CD4-positive, alpha-beta T cell treated with Interleukin-2 at 100 ng/mL for 4 hours (primary cell): ENCODE results near the gene DUSP22.
A peak's percentile ranks its signal among the peaks of the same experiment; 100 is the strongest.
"Not testable (repeated sequence)": the region's sequence is repeated elsewhere in the genome, so short reads cannot be mapped to it uniquely, and the experiment has no call there.

ENCODE experiments used
- DNase-seq: peaks from one replicate; pipeline ENCODE4 v3.0.0-alpha.2; 2020; ENCODE audit warnings: low spot score

The DUSP22 gene

GRCh38 chr6:291697-292505 lies at the start of gene DUSP22:
TSS of gene DUSP22 (plus strand) at chr6:292487. CDS start at chr6:292540, 53 bp downstream.
- DNase-seq, result peak; percentile 78

- no peak for DNase-seq
Measured at GRCh38 chr6:246352-246751, 45.9 kb upstream of the DUSP22 start.

DNA sequence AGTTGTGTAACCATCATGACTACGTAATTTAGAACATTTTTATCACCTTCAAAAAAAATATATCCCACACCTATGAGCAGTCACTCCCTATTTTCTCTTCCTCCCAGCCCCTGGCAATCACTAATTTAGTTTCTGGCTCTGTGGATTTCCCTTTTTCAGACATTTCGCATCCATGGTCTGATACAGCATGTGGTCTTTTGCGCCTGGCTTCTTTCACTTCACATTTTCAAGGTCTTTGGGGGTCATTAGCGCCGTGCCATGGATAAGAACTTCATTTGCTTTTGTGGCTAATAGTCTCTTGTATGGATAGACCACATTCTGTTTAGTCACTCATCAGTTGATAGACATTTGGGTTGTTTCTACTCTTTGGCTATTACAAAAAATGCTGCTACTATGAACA lies 44.9 kb upstream of the DUSP22 start:
- DNase-seq, result no peak

DNA sequence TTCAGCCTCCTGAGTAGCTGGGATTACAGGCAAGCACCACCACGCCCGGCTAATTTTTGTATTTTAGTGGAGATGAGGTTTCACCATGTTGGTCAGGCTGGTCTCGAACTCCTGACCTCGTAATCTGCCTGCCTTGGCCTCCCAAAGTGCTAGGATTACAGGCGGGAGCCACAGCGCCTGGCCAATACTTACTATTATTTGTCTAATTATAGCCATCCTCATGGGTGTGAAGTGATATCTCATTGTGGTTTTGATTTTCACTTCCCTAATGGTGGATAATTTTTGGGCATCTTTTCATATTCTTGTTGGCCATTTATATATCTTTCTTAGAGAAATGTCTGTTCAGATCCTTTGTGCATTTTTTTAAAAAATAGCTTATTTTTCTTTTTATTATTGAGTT lies 44.2 kb upstream of the DUSP22 start:
- DNase-seq, result not testable (repeated sequence)

DNA sequence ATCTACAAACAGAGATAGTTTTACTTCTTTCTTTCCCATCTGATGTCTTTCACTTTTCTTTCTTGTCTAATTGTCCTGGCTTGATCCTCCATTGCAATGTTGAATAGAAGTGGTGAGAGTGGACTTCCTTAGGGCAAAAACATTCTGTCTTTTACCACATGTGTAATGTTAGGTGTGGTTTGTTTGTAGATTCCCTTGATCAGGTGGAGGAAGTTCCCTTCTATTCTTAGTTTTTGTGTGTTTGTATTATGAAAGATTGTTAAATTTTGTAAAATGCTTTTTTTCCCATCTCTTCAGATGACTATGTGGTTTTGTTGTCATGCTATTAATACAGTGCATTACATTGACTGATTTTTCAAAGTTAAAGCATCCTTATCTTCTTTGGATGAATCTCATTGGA lies 41.6 kb upstream of the DUSP22 start:
- DNase-seq, result no peak

DNA sequence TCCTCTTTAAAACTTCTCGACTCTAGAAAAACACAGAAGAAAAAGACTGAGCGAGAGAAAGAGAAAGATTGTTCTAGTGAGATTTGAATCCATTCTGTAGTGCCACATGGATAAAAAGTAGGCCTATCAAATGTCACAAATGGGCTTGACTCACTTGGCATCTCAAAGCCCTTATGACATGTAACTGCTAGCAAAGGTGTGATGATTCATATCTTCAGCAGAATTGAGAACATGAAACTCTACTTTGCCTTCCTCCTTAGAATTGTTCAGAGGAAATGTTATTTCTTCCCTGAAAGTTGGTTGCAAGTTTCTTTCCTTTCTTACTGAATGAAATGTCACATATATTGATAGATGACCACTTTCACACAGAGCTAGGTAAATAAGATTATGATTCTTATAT lies 40.4 kb upstream of the DUSP22 start:
- DNase-seq, result peak; percentile 34

DNA sequence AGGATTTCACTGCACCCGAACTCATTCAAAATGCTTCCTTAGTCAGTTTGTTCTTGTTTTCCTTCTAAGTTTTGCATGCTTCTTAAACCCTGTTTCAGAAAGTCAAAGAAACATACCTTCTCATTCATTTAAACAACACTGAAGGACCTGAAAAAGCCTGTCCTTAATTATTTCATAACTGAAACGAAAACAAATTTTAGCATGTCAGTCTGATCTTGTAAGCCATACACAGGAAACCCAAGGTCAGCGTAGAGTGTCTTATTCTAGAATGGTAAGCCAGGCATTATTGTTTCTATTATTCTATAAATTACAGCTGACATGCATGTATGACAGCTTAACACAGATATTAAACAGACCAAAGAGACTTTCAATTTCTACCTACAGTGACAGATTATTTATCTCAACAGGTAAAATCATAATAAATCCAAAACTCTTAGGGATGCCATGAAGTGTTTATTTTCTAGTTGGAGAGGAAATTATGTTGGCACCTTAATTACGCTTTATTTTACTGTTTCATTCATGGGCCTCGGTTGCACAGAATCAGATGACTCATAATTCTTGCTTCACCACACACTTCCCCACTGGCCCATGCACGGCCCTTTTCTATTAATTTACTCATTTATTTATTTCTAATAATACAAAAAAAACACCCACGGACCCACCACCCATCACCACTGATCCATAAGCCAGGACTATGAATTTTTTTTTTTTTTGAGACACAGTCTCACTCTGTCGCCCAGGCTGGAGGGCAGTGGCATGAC lies 39.3 kb upstream of the DUSP22 start:
- DNase-seq, result peak; percentile 26

DNA sequence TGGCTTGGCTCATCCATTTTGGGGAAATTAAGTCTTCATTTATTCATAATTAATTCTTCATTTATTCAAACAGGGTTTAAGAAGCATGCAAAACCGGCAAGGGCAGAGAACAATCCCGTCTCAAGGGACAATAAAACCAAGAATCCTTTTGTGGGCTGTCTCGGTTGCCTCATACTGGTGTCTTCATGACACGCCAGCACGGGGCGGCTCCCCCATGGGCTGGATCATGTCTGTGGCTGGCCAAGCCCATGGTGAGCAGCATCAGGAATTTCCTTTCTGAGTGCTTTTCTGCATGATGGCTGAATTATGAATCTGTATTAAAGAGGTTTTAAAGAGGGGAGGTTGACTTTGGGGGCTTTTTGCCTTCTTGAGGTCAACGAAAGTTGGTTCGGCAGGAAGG lies 38.3 kb upstream of the DUSP22 start:
- DNase-seq, result no peak

DNA sequence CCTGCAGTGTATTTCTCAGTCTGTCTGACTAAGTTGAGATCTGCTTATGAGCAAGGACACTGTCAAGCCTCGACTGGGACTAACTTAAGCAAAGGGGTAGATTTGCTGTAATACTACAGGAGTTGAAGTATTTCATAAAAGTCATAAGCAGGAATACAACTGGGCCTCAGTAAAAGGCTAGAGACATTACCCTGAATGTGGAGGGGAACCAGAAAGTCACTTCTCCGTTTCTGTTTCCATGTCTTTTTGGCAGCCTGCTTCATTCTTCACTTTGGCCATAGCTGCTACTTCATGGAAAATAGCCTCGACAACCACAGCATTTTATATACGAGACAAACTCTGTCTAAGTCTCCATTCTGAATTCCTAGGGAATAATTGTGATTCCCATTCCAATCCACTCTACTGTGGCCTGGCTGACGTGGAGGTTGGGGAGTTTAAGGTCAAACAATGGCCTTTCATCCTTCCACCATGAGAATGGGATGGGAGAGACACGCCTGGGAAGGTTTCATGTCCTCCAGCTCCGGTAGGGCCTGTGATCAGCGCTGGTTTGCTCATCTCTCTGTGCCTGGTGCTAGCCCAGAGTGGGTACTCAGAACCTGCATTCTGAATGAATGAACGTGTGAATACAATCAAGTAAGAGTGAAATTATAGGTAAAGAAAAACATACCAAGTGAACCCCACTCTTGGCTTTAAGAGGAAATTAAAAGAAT lies 37.1 kb upstream of the DUSP22 start:
- no peak for DNase-seq

DNA sequence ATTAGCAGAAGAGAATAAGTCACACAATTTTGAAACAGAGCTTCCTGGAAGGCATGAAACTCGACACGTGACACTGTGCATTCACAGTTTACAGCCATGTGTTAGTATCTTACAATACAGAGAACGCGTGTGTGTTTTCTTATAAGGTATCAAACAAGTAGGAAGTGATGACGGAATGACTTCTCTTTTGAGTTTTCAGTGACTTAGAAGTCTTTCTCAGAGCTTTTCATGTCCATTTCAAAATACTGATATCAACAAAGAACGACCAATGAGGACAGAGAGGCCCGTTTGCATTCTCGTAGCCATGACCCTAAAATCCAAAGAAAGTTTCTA lies 36.6 kb upstream of the DUSP22 start:
- peak; percentile 59 for DNase-seq

- DNase-seq, result no peak
Measured at GRCh38 chr6:256169-256568, 36.1 kb upstream of the DUSP22 start.

- no peak for DNase-seq
Measured at GRCh38 chr6:257031-257725, 35.1 kb upstream of the DUSP22 start.

DNA sequence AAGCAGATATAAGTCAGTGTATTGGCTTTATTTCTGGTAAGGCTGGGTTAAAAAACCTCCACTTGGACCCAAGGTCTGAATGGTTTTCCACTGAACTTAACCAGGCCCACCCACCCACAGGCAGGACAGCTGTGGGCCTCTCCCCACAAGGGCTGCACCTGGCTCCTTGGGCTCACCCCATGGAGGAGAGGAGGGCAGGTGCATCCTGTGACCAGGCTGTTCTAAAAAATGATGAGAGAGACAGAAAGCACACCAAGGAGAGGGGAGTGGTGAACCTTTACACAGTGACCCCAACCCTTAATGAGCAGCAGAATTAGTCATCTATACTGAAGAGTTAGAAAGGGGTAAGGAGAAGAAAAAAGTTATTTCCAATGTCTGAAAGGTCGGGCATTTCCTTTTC lies 34.5 kb upstream of the DUSP22 start:
- no peak for DNase-seq

- DNase-seq, result no peak
Measured at GRCh38 chr6:259316-259715, 33.0 kb upstream of the DUSP22 start.

DNA sequence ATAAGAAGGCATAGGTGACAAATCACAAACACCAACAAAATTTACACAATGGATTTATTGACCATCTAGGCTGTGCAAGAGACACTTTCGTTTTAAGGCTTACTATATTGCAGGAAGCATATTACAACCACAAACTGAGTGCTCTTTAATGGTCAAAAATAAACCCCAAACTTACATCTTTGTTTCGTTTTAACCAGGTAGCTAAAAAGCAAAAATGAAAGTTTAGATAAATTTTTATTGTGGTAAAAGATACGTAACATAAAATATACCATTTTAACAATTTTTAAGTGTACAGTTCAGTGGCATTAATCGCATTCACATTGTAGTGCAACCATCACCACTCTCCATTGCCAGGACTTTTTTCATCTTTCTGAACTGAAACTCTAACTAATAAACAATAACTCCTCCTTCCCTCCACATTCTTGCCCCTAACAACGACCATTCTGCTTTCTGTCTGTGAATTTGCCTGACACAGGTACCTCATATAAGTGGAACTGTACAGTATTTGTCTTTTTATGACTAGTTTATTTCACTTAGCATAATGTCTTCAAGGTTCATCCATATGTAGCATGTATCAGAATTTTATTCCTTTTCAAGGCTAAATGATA lies 32.3 kb upstream of the DUSP22 start:
- DNase-seq, result peak; percentile 23

DNA sequence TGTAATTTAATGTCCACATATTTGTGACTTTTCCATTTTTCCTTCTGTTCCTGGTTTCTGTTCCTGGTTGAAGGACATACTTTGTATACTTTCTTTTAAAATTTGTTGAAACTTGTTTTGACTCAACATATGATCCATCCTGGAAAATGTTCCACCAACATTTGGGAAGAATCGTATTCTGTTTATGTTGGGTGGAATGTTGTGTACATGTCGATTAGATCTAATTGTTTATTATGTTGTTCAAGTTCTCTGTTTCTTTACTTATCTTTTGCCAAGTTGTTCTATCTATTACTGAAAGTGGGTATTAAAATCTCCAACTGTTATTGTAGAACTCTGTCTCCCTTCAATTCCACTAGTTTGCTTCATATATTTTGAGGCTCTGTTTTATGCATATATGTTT lies 27.7 kb upstream of the DUSP22 start:
- DNase-seq, result no peak

- no peak for DNase-seq
Measured at GRCh38 chr6:268394-268935, 23.8 kb upstream of the DUSP22 start.

- no peak for DNase-seq
Measured at GRCh38 chr6:273551-274058, 18.7 kb upstream of the DUSP22 start.

DNA sequence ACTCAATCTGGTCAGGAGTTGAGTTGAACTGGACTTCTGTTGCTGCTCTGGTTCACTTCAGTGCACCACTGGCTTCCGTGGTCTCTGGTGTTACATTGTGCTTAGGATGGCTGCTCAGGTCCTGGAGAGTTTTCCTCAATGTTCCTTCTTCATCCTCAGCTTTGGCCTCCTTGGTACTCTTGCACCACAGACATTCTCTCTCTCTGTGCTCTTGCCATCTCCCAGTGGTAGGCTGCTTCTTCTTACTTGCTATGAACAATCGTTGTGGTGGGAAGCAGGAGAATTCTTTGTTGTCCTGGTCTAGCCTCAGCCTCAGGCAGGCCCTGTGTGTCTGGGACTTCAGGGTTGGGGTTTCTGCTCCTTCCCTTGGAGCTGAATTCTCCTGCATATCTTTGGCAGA lies 14.5 kb upstream of the DUSP22 start:
- no peak for DNase-seq

DNA sequence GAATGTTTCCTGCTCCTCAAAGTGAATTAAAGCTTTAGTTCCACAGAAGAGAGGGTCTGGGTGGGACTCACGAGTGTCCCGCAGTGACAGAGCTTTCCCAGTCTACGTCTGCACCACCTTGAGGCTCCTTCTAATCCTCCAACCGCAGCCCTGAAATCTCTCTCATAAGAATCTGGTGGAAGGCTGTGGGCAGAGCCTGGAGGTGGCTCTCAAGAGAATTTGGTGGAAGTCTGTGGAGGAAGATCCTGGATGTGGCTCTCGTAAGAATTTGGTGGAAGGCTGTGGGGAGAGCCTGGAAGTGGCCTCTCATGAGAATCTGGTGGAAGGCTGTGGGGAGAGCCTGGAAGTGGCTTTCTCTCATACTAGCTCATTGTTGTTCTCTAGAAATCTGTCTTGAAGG lies 13.8 kb upstream of the DUSP22 start:
- no peak for DNase-seq

DNA sequence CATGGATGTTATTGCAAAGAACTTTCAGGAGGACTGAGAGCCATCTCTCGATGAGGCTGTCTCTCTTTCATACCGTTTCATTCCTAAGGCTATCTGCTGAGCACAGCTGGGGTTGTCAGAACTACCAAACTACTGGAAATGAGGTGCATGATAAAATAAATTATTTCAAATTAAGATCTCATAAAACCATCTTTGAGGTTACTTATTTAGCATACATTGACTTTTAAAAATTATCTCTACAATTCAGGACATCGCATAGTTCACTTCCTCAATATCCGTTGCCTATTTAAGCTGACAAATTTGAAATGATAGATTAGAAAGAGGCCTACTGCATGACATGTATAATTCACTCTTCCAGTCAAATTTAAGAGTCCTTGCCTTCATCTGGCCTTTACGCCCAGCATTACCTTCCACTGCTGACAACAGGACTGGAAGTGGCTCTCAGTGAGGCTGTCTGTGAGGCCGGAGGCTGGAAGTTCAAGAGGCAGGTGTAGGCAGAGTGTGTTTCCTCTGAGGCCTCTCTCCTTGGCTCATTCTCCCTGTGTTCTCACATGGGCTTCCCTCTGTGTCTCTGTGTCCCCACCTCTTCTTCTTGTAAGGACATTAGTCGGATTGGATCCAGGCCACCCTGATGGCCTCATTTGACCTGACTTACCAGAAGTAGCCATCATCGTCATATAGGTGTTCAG lies 12.8 kb upstream of the DUSP22 start:
- no peak for DNase-seq
